ENCODE data around the gene EPYC.

- TF ChIP-seq MYC (IDR thresholded peaks at IDR 0.05; ENCODE audit: low read depth, low read length) (no peak), CTCF (IDR thresholded peaks at IDR 0.05; ENCODE audit: low read depth, low read length) (peak; percentile 69)
These were observed 63.8 kb downstream of the EPYC start for GRCh38 chr12:90940872-90941499.

All from NB4 (cell line).